K562 (cell line): ENCODE data around the gene DIS3L2. TPM values are rescaled to one million over a fixed set of nuclear protein-coding genes. Genes with fewer than 3 reads are reported as not detected.

Experiments
- CCNT2 ChIP-seq: IDR thresholded peaks from 2 replicates; pipeline ENCODE4 v1.6.1; 2011; ENCODE audit warnings: borderline replicate concordance, low read depth, mild to moderate bottlenecking, moderate library complexity, mixed read lengths, low read length; ENCODE audit not compliant: insufficient read length; ENCODE audit errors: extremely low read depth
- GABPA ChIP-seq: fragments of 200-800 bp; sonication (Bioruptor generic); conservative IDR thresholded peaks from 2 replicates; pipeline ENCODE4 v1.6.1; 2016; ENCODE audit warnings: low read depth, missing genetic modification characterization, missing compliant biosample characterization
- HMGN3 ChIP-seq: IDR thresholded peaks from 2 replicates; pipeline ENCODE4 v1.6.1; 2011; ENCODE audit warnings: borderline replicate concordance, low read depth, mild to moderate bottlenecking, mixed read lengths, low read length; ENCODE audit not compliant: insufficient read length; ENCODE audit errors: extremely low read depth
- NFXL1 ChIP-seq: fragments of 450-650 bp; formaldehyde crosslinking; IDR thresholded peaks from 2 replicates; pipeline ENCODE4 v1.4.0; 2021; ENCODE audit warnings: mild to moderate bottlenecking
- POU5F1 ChIP-seq: fragments of 150-350 bp; IDR thresholded peaks from 2 replicates; pipeline ENCODE4 v1.6.1; 2014; ENCODE audit warnings: borderline replicate concordance, low read length, low read depth, mild to moderate bottlenecking; ENCODE audit not compliant: partially characterized antibody
- ZFX ChIP-seq: sonication (generic); formaldehyde crosslinking; IDR thresholded peaks from 2 replicates; pipeline ENCODE4 v1.8.0; 2022; ENCODE audit warnings: mild to moderate bottlenecking, missing genetic modification reagents, moderate library complexity
- ZNF282 ChIP-seq: sonication (generic); formaldehyde crosslinking; IDR thresholded peaks from 2 replicates; pipeline ENCODE4 v1.8.1; 2023; ENCODE audit warnings: missing genetic modification reagents
- polyA plus RNA-seq, 8 experiments: library from polyadenylated mRNA; depleted of rRNA in 4 of 8; stranded (reverse) in 5 of 8; unstranded in 3 of 8; fragments of >200 nt; fragmentation: Nextera tagmentation in 2 of 8; fragmentation: Illumina TruSeq in 1 of 8; extraction: Ambion mirVana in 2 of 8; extraction: Trizol in 1 of 8; gene quantifications; 2 replicates each; pipeline versions ENCODE4 v1.2.1 to v1.2.3, GENCODE V29; 2011 to 2014; ENCODE audit warnings: inconsistent platforms in 1 of 8, missing spikeins in 1 of 8
- total RNA-seq, 7 experiments: library from RNA; depleted of rRNA in 6 of 7; stranded (reverse); fragments of >200 nt in 6 of 7; fragmentation: Illumina TruSeq in 2 of 7; extraction: Trizol in 2 of 7; gene quantifications; 2 replicates each; pipeline versions ENCODE4 v1.2.1 to v1.2.3, GENCODE V29; 2011 to 2021; ENCODE audit warnings: low replicate concordance in 1 of 7
- TF ChIP-seq, protein P1 (sequence below), 2 experiments: fragments of 450-650 bp in 1 of 2; sonication (generic) in 1 of 2; formaldehyde crosslinking in 1 of 2; IDR thresholded peaks; 2 replicates each; pipeline versions ENCODE4 v1.7.1 to v1.9.0; 2016 to 2022; ENCODE audit warnings: inconsistent platforms in 1 of 2, mild to moderate bottlenecking in 1 of 2, missing genetic modification reagents in 1 of 2
- TF ChIP-seq, protein P2 (sequence below): fragments of 450-650 bp; IDR thresholded peaks from 2 replicates; pipeline ENCODE4 v1.6.1; 2017; ENCODE audit warnings: antibody characterized with exemption, mild to moderate bottlenecking

DIS3L2 gene
- total and polyA plus RNA-seq, 9 of the 15 experiments (the other 6 are each of a cell fraction or from before 2014, with no cell fraction given), result 1.5 to 19.2 (median 11.2) TPM

DNA sequence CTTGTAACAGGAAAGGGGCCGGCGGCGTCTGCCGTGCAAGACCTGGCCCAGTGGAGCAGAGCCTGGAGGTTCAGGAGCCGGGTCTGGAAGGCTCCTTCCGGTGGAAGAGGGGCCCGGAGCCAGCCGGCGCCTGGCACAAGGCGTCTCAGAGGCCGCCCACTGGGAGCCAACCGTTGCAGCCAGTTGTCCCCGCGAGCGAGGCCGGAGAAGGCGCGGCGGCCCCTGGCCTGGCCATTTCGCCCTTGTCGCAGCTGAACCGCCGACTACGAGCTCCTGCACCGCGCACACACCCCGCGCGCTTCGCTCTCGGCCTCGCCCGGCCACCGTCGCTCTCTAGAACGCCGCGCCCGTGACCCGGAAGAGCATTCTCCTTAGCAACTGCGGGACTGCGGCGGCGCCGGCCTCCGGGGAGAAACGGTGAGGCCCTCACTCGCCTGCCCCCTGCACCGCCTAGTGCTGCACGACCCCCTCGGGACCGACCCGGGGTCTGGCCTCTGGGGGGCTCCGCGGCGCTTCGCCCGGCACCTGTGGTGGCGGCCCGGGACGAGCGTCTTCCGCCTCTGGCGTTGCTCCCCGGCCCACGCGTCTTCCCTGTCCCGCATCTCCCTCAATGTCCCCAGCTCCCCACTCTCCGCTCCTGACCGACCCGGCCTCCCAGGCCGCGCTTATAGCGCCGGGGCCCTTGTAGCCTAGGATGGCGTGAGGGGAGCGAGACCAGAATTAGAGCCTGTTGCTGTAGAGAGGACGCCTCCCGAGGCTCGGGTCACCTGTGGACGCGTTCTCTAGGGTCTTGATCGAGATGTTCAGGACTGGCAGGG is at the start of gene DIS3L2 (continued):
- TF ChIP-seq CCNT2 (peak; percentile 63), ZNF282 (CRISPR knock-in tag) (0 out of 2 replicates have a peak, but pooled peaks have one; percentile 32), NFXL1 (CRISPR knock-in tag) (no peak), ZFX (CRISPR knock-in tag) (peak; percentile 92), POU5F1 (peak; percentile 67), HMGN3 (peak; percentile 31), GABPA (peak; percentile 95)
- TF ChIP-seq, protein P1, sequence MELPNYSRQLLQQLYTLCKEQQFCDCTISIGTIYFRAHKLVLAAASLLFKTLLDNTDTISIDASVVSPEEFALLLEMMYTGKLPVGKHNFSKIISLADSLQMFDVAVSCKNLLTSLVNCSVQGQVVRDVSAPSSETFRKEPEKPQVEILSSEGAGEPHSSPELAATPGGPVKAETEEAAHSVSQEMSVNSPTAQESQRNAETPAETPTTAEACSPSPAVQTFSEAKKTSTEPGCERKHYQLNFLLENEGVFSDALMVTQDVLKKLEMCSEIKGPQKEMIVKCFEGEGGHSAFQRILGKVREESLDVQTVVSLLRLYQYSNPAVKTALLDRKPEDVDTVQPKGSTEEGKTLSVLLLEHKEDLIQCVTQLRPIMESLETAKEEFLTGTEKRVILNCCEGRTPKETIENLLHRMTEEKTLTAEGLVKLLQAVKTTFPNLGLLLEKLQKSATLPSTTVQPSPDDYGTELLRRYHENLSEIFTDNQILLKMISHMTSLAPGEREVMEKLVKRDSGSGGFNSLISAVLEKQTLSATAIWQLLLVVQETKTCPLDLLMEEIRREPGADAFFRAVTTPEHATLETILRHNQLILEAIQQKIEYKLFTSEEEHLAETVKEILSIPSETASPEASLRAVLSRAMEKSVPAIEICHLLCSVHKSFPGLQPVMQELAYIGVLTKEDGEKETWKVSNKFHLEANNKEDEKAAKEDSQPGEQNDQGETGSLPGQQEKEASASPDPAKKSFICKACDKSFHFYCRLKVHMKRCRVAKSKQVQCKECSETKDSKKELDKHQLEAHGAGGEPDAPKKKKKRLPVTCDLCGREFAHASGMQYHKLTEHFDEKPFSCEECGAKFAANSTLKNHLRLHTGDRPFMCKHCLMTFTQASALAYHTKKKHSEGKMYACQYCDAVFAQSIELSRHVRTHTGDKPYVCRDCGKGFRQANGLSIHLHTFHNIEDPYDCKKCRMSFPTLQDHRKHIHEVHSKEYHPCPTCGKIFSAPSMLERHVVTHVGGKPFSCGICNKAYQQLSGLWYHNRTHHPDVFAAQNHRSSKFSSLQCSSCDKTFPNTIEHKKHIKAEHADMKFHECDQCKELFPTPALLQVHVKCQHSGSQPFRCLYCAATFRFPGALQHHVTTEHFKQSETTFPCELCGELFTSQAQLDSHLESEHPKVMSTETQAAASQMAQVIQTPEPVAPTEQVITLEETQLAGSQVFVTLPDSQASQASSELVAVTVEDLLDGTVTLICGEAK (IDR thresholded peaks at IDR 0.05), result peak; percentile 91
- TF ChIP-seq, protein P1 (CRISPR knock-in tag; IDR thresholded peaks at IDR 0.05), result no peak
- TF ChIP-seq, protein P2, sequence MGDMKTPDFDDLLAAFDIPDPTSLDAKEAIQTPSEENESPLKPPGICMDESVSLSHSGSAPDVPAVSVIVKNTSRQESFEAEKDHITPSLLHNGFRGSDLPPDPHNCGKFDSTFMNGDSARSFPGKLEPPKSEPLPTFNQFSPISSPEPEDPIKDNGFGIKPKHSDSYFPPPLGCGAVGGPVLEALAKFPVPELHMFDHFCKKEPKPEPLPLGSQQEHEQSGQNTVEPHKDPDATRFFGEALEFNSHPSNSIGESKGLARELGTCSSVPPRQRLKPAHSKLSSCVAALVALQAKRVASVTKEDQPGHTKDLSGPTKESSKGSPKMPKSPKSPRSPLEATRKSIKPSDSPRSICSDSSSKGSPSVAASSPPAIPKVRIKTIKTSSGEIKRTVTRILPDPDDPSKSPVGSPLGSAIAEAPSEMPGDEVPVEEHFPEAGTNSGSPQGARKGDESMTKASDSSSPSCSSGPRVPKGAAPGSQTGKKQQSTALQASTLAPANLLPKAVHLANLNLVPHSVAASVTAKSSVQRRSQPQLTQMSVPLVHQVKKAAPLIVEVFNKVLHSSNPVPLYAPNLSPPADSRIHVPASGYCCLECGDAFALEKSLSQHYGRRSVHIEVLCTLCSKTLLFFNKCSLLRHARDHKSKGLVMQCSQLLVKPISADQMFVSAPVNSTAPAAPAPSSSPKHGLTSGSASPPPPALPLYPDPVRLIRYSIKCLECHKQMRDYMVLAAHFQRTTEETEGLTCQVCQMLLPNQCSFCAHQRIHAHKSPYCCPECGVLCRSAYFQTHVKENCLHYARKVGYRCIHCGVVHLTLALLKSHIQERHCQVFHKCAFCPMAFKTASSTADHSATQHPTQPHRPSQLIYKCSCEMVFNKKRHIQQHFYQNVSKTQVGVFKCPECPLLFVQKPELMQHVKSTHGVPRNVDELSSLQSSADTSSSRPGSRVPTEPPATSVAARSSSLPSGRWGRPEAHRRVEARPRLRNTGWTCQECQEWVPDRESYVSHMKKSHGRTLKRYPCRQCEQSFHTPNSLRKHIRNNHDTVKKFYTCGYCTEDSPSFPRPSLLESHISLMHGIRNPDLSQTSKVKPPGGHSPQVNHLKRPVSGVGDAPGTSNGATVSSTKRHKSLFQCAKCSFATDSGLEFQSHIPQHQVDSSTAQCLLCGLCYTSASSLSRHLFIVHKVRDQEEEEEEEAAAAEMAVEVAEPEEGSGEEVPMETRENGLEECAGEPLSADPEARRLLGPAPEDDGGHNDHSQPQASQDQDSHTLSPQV, result peak; percentile 54
